Measurements from ENCODE around the gene PPP2R5A.

Gene PPP2R5A

GRCh38 chr1:212354464-212354863, 69.3 kb downstream of the PPP2R5A start:
- no peak for TF ChIP-seq EZH2 (IDR thresholded peaks at IDR 0.05; ENCODE audit: borderline replicate concordance, low read depth, low read length, severe bottlenecking)
- no peak for TF ChIP-seq CTCF (IDR thresholded peaks at IDR 0.05; ENCODE audit: borderline replicate concordance, extremely low read depth, low read length, poor library complexity, severe bottlenecking)
- ATAC-seq (ENCODE audit: insufficient read depth, low read depth) (no peak), DNase-seq (no peak)
- no peak overlapping the region for H2AFZ ChIP-seq (ENCODE audit: low read depth, low read length)
- no peaks in the 10 kb centered on the region for H3K27me3 ChIP-seq (ENCODE audit: insufficient read depth, low read length, poor library complexity)
- no peaks in the 10 kb centered on the region for H3K9me3 ChIP-seq (ENCODE audit: insufficient read depth, low read length, severe bottlenecking)
- no peaks in the 10 kb centered on the region for H4K20me1 ChIP-seq (ENCODE audit: insufficient read depth, low read length)
- no peak overlapping the region for H3K27ac ChIP-seq (ENCODE audit: low read length)
- H3K4me1 ChIP-seq (ENCODE audit: insufficient read depth, low read length): no peaks in the 10 kb centered on the region
- H3K9ac ChIP-seq (ENCODE audit: low read depth, low read length): no peak overlapping the region
- H3K79me2 ChIP-seq (ENCODE audit: insufficient read depth, low read length): no peaks in the 10 kb centered on the region
- H3K4me3 ChIP-seq (ENCODE audit: low read depth in 1 of 2, low read length in 2 of 2): no peak overlapping the region
- H3K36me3 ChIP-seq (ENCODE audit: insufficient read depth, low read length): peaks cover 69% of the 10 kb centered on the region
- H3K4me2 ChIP-seq (ENCODE audit: insufficient read depth, low read length): no peak overlapping the region

- Histone ChIP-seq H3K9ac (ENCODE audit: low read depth, low read length) (no peak overlapping the region), H4K20me1 (ENCODE audit: insufficient read depth, low read length) (no peaks in the 10 kb centered on the region), H3K27ac (ENCODE audit: low read length) (no peak overlapping the region), H2AFZ (ENCODE audit: low read depth, low read length) (no peak overlapping the region), H3K4me1 (ENCODE audit: insufficient read depth, low read length) (no peaks in the 10 kb centered on the region), H3K4me3 (ENCODE audit: low read depth in 1 of 2, low read length in 2 of 2) (no peak overlapping the region), H3K4me2 (ENCODE audit: insufficient read depth, low read length) (no peak overlapping the region), H3K36me3 (ENCODE audit: insufficient read depth, low read length) (peaks cover 74% of the 10 kb centered on the region), H3K9me3 (ENCODE audit: insufficient read depth, low read length, severe bottlenecking) (no peaks in the 10 kb centered on the region), H3K79me2 (ENCODE audit: insufficient read depth, low read length) (no peaks in the 10 kb centered on the region), H3K27me3 (ENCODE audit: insufficient read depth, low read length, poor library complexity) (no peaks in the 10 kb centered on the region)
- TF ChIP-seq CTCF (IDR thresholded peaks at IDR 0.05; ENCODE audit: borderline replicate concordance, extremely low read depth, low read length, poor library complexity, severe bottlenecking): no peak
- no peak for TF ChIP-seq EZH2 (IDR thresholded peaks at IDR 0.05; ENCODE audit: borderline replicate concordance, low read depth, low read length, severe bottlenecking)
- DNase-seq (no peak), ATAC-seq (ENCODE audit: insufficient read depth, low read depth) (no peak)
Observed at GRCh38 chr1:212355230-212355969, 70.2 kb downstream of the PPP2R5A start.

- Histone ChIP-seq H3K9me3 (ENCODE audit: insufficient read depth, low read length, severe bottlenecking) (no peaks in the 10 kb centered on the region), H3K36me3 (ENCODE audit: insufficient read depth, low read length) (peaks cover 80% of the 10 kb centered on the region), H3K4me1 (ENCODE audit: insufficient read depth, low read length) (no peaks in the 10 kb centered on the region), H3K27ac (ENCODE audit: low read length) (no peak overlapping the region), H2AFZ (ENCODE audit: low read depth, low read length) (no peak overlapping the region), H3K27me3 (ENCODE audit: insufficient read depth, low read length, poor library complexity) (no peaks in the 10 kb centered on the region), H3K79me2 (ENCODE audit: insufficient read depth, low read length) (no peaks in the 10 kb centered on the region), H3K9ac (ENCODE audit: low read depth, low read length) (no peak overlapping the region), H3K4me2 (ENCODE audit: insufficient read depth, low read length) (no peak overlapping the region), H4K20me1 (ENCODE audit: insufficient read depth, low read length) (no peaks in the 10 kb centered on the region), H3K4me3 (ENCODE audit: low read depth in 1 of 2, low read length in 2 of 2) (no peak overlapping the region)
- DNase-seq (no peak), ATAC-seq (ENCODE audit: insufficient read depth, low read depth) (no peak)
- TF ChIP-seq EZH2 (IDR thresholded peaks at IDR 0.05; ENCODE audit: borderline replicate concordance, low read depth, low read length, severe bottlenecking) (no peak), CTCF (IDR thresholded peaks at IDR 0.05; ENCODE audit: borderline replicate concordance, extremely low read depth, low read length, poor library complexity, severe bottlenecking) (no peak)
Observed at GRCh38 chr1:212359794-212360479, 74.7 kb downstream of the PPP2R5A start.

Data from DND-41 (cell line).